ENCODE measurements around the gene CDHR5.

The CDHR5 gene

GRCh38 chr11:643849-644738 is 19.3 kb upstream of the CDHR5 start:
- no peak for DNase-seq (ENCODE audit: low read depth)

DNA sequence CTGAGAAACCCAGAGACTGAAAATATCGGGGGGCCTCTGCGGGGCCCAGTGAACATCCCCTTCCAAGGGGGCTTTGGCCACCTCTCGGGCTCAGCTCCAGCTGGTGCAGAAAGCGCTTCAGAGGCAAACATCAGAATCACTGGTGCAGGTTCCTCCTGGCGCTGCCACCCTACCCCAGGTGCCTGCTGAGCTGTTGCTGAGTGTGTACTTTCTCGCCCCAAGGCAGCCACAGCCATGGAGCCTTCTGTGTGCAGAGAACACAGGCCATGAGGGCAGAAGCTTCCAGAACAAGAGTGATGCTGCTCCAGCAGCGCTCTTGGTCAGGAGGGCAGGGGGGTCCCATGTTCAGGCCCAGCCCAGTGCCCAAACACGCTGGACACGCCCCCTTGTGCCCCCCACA is 18.6 kb upstream of the CDHR5 start:
- no peak for DNase-seq (ENCODE audit: low read depth)

GRCh38 chr11:641806-642370 is 17.1 kb upstream of the CDHR5 start:
- DNase-seq (ENCODE audit: low read depth) = no peak

DNA sequence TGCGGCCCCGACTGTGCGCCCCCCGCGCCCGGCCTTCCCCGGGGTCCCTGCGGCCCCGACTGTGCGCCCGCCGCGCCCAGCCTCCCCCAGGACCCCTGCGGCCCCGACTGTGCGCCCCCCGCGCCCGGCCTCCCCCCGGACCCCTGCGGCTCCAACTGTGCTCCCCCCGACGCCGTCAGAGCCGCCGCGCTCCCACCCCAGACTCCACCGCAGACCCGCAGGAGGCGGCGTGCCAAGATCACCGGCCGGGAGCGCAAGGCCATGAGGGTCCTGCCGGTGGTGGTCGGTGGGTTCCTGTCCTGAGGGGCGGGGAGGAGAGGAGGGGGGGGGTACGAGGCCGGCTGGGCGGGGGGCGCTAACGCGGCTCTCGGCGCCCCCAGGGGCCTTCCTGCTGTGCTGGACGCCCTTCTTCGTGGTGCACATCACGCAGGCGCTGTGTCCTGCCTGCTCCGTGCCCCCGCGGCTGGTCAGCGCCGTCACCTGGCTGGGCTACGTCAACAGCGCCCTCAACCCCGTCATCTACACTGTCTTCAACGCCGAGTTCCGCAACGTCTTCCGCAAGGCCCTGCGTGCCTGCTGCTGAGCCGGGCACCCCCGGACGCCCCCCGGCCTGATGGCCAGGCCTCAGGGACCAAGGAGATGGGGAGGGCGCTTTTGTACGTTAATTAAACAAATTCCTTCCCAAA is 15.4 kb upstream of the CDHR5 start:
- DNase-seq (ENCODE audit: low read depth) = no peak

GRCh38 chr11:639332-639955 is 14.7 kb upstream of the CDHR5 start:
- no peak for DNase-seq (ENCODE audit: low read depth)

- no peak for DNase-seq (ENCODE audit: low read depth)
Observed at GRCh38 chr11:638631-639331, 14.0 kb upstream of the CDHR5 start.

DNA sequence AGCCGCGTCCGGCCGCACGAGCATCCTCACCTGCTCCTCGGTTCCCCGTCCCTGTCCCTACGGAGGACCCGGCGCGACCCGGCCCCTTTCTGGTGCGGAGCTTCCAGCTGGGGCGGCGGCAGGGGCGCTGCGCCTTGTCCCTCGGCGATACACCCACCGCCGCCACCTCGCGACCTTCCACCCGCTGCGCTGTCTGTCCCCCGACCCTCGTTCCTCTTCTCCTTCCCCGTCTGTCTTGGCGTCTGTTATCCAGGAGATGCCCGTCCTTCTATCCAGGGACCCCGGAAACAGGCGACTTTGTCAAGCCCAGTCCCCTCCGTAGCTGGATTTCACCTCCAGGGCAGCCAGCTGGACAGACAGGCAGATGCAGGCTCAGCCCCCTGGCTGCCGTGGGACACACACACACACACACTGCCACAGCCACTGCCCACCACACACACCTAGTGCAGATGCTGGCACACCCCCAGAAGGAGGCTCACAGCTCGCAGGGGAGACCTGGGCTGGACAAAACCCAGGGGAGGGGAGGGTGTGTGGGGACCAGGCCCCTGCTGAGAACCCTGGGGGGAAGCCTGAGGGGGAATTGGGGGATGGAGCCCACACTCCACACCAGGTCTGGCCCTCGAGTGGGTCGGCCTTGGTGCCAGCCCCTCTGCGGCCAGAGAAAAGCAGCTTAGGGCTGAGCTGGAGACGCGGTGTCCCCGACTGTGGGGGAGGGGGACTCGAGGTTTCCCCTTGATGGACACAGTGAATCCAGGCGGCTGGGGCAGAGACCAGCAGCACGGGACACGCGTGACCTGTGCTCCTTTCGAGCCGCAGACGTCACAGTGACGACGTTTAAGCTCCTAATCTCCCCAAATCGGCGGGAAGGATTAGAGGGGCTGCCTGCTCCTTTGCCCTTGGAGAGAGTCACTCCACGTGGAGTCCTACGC is 13.1 kb upstream of the CDHR5 start:
- no peak for DNase-seq (ENCODE audit: low read depth)

DNA sequence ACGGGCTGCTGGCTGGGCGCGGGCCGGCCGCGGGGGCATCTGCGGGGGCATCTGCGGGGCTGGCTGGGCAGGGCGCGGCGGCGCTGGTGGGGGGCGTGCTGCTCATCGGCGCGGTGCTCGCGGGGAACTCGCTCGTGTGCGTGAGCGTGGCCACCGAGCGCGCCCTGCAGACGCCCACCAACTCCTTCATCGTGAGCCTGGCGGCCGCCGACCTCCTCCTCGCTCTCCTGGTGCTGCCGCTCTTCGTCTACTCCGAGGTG is 12.5 kb upstream of the CDHR5 start:
- no peak for DNase-seq (ENCODE audit: low read depth)

GRCh38 chr11:636511-637332 is 12.0 kb upstream of the CDHR5 start, which contains the start of gene DRD4:
Gene DRD4 (plus strand): TSS chr11:637269. CDS start chr11:637305, 36 bp downstream.
- peak; percentile 63 for DNase-seq (ENCODE audit: low read depth)

DNA sequence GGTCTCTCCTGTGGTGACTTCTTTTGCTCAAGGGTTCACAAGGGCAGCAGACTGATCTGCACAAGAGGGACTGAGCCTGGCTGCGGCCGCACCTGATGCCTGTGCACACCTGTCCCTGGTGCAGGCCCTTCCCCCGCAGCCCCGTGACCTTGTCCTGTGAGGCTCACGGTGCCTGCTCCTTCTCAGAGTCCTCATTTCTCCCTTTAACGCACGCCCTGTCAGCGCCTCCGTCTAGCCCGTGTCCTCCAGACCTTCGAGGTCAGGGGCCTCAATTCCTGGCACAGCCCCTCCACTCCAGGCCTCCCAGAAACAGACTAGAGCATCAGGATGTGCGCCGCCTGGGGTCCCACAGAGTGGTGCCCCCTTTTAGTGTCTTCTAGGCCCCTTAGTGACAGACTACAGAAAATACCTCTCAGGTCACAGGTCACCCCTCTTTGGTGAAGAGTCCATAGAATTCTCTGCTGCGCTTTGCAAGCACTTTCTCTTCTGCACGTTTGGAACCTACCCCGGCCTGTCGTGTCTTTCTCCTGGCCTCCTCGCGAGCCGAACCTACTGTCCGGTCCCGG is 11.3 kb upstream of the CDHR5 start:
- DNase-seq (ENCODE audit: low read depth) = no peak

DNA sequence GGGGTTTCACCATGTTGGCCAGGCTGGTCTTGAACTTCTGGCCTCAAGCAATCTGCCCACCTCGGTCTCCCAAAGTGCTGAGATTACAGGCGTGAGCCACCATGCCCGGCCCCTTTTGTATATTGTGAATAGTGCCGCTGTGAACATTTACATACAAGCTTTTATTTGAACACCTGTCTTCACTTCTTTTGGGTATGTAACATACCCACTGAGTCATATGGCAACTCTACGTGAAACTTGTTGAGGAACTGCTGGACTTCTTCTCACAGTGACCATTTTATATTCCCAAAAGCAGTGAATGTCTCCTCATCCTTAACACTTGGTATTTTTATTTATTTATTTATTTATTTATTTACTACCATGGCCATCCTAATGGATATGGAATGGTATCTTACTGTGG is 6.1 kb upstream of the CDHR5 start:
- DNase-seq (ENCODE audit: low read depth) = no peak

DNA sequence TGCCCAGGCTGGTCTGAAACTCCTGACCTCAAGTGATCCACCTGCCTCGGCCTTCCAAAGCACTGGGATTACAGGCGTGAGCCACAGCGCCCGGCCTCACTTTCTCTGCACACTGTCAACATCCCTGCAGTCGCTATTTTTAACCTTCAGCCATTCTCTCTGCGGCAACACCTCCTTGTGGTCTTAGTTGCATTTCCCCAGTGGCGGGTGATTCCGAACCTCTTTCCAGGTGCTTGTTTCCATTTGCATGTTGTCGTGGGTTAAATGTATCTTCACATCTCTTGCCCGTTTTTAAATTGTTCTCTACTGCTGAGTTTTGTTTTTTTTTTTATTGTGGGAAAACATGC is 4.5 kb upstream of the CDHR5 start:
- no peak for DNase-seq (ENCODE audit: low read depth)

GRCh38 chr11:628056-628455 is 3.3 kb upstream of the CDHR5 start:
- no peak for DNase-seq (ENCODE audit: low read depth)

DNA sequence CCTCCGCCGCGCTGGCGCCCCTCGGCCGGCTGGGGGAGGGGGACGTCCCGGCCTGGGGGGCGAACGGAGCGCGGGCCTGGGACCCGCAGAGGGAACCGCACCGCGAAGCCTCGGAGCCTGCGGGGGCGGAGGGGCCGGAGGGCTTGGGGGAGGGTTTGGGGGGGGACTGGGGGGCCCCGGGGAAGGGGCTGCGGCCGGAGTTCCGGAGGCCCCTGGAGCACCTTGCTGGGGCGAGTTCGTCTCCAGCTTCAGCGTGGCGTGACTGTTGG is 2.5 kb upstream of the CDHR5 start:
- DNase-seq (ENCODE audit: low read depth) = no peak

- no peak for DNase-seq (ENCODE audit: low read depth)
Observed at GRCh38 chr11:626475-627307, 1.9 kb upstream of the CDHR5 start, which contains the start of gene SCT. Gene SCT (minus strand): TSS chr11:627181. CDS start chr11:627143, 38 bp downstream.

DNA sequence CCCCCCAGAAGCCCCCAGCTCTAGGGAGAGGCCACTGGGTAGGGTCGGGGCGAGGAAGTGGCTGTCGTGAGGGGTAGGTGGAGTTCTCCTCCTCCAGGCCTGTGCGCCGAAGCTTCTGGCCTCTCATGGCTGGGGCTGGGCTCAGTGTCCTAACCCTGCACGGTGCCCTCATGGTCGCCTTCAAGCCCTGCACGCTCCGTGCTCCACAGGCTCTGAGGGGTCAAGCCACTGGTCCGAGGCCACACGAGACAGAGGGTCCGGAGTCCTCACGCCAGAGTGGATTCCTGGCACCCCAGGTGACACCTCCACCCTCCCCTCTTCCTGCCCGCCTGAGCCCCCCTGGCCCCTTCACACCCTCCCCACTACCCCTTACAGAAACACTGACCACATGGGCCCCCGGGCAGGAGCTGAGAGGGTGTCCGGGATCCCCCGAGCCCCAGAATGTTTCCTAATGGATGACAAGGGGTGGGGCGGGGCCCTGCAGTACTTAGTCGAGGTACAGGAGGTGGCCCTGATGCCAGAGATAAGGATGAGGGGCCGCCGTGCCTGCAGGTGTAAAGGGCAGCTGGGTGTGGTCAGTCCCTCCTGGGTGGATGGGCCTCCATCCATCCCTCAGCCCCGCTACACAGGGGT is 997 bp upstream of the CDHR5 start:
- no peak for DNase-seq (ENCODE audit: low read depth)

- peak; percentile 45 for DNase-seq (ENCODE audit: low read depth)
Observed at GRCh38 chr11:623999-624704, 603 bp downstream of the CDHR5 start.

- no peak for DNase-seq (ENCODE audit: low read depth)
Observed at GRCh38 chr11:623349-623869, 1.3 kb downstream of the CDHR5 start.

Measured in EH (cell line).